HG02678 (cell line): ENCODE measurements around the gene TMPRSS7.

Experiments used
- ATAC-seq: cut with Tn5 transposase; IDR thresholded peaks from one replicate; pipeline ENCODE4 v1.9.1; 2021; ENCODE audit warnings: mild to moderate bottlenecking, moderate library complexity; ENCODE audit not compliant: unreplicated experiment

TMPRSS7 gene

GRCh38 chr3:112034436-112034835 lies at the start of gene TMPRSS7:
TSS of gene TMPRSS7 (plus strand) at chr3:112034736. CDS start at chr3:112034846, 110 bp downstream.
- no peak for ATAC-seq

- ATAC-seq: no peak
Measured at GRCh38 chr3:111986800-111987199, 47.7 kb upstream of the TMPRSS7 start.

GRCh38 chr3:111989061-111989678 lies 45.4 kb upstream of the TMPRSS7 start:
- ATAC-seq: peak; percentile 95

GRCh38 chr3:111993038-111993437 lies 41.5 kb upstream of the TMPRSS7 start:
- no peak for ATAC-seq

GRCh38 chr3:111998636-111999483 lies 35.7 kb upstream of the TMPRSS7 start, which contains the start of gene TAGLN3:
TSS of gene TAGLN3 (plus strand) at chr3:111998922. CDS start at chr3:111999423, 501 bp downstream.
- ATAC-seq: peak; percentile 61

GRCh38 chr3:111999484-112000324 lies 34.8 kb upstream of the TMPRSS7 start:
- ATAC-seq: no peak

- no peak for ATAC-seq
Measured at GRCh38 chr3:112000367-112000771, 34.2 kb upstream of the TMPRSS7 start.

- ATAC-seq: no peak
Measured at GRCh38 chr3:112000966-112001365, 33.6 kb upstream of the TMPRSS7 start.

- no peak for ATAC-seq
Measured at GRCh38 chr3:112001526-112001925, 33.0 kb upstream of the TMPRSS7 start.

- no peak for ATAC-seq
Measured at GRCh38 chr3:112002096-112002971, 32.2 kb upstream of the TMPRSS7 start.

GRCh38 chr3:112003321-112004080 lies 31.0 kb upstream of the TMPRSS7 start:
- ATAC-seq: no peak

- no peak for ATAC-seq
Measured at GRCh38 chr3:112004187-112004586, 30.3 kb upstream of the TMPRSS7 start.

- no peak for ATAC-seq
Measured at GRCh38 chr3:112004669-112005068, 29.9 kb upstream of the TMPRSS7 start.

GRCh38 chr3:112005091-112005672 lies 29.4 kb upstream of the TMPRSS7 start:
- no peak for ATAC-seq

- no peak for ATAC-seq
Measured at GRCh38 chr3:112007633-112008032, 26.9 kb upstream of the TMPRSS7 start.

GRCh38 chr3:112009670-112010069 lies 24.9 kb upstream of the TMPRSS7 start:
- no peak for ATAC-seq

- no peak for ATAC-seq
Measured at GRCh38 chr3:112010636-112011035, 23.9 kb upstream of the TMPRSS7 start.

- no peak for ATAC-seq
Measured at GRCh38 chr3:112011376-112011940, 23.1 kb upstream of the TMPRSS7 start.
